Fibroblast of lung (primary cell): ENCODE measurements around the gene AMIGO3. TPM values are rescaled to one million over a fixed set of nuclear protein-coding genes. Genes with fewer than 3 reads are reported as not detected.

Experiments used
- DNase-seq, 2 donors: peaks; one replicate each; pipeline versions ENCODE4 v3.0.0 to v3.0.0-alpha.2; 2010; ENCODE audit warnings: low read depth in 2 of 2
- H2AFZ ChIP-seq: 2 replicates; pipeline ENCODE4 v1.5.1; 2012; ENCODE audit warnings: low read length, control low read depth, inconsistent platforms
- H3K27ac ChIP-seq: 2 replicates; pipeline ENCODE4 v1.5.1; 2011; ENCODE audit warnings: low read length, control low read depth; ENCODE audit not compliant: insufficient read depth
- H3K27me3 ChIP-seq: 2 replicates; pipeline ENCODE4 v1.5.1; 2011; ENCODE audit warnings: mild to moderate bottlenecking, low read length; ENCODE audit not compliant: control insufficient read depth, insufficient read depth
- H3K36me3 ChIP-seq: 2 replicates; pipeline ENCODE4 v1.5.1; 2011; ENCODE audit warnings: low read length; ENCODE audit not compliant: control insufficient read depth, insufficient read depth
- H3K4me1 ChIP-seq: 2 replicates; pipeline ENCODE4 v1.5.1; 2011; ENCODE audit warnings: low read length; ENCODE audit not compliant: control insufficient read depth, insufficient read depth; ENCODE audit errors: extremely low read depth
- H3K4me2 ChIP-seq: 2 replicates; pipeline ENCODE4 v1.5.1; 2011; ENCODE audit warnings: low read length, control low read depth; ENCODE audit not compliant: insufficient read depth; ENCODE audit errors: extremely low read depth
- H3K4me3 ChIP-seq, 4 experiments: fragments of 200-600 bp in 1 of 4; sonication (generic) in 1 of 4; replicated peaks in 1 of 4; 2 replicates each; pipeline ENCODE4 v1.5.1; 2011 to 2016; ENCODE audit warnings: low read length in 4 of 4, low read depth in 3 of 4, mild to moderate bottlenecking in 3 of 4, control low read depth in 2 of 4, inconsistent platforms in 1 of 4, mixed read lengths in 1 of 4; ENCODE audit not compliant: insufficient read depth in 1 of 4; ENCODE audit errors: control extremely low read depth in 1 of 4
- H3K79me2 ChIP-seq: 2 replicates; pipeline ENCODE4 v1.5.1; 2012; ENCODE audit warnings: mild to moderate bottlenecking, low read length, inconsistent platforms; ENCODE audit not compliant: control insufficient read depth, insufficient read depth
- H3K9ac ChIP-seq: 2 replicates; pipeline ENCODE4 v1.5.1; 2011; ENCODE audit warnings: mild to moderate bottlenecking, low read length, control low read depth; ENCODE audit not compliant: insufficient read depth
- H3K9me3 ChIP-seq: 2 replicates; pipeline ENCODE4 v1.5.1; 2012; ENCODE audit warnings: low read depth, low read length; ENCODE audit not compliant: control insufficient read depth, insufficient read depth
- H4K20me1 ChIP-seq: 2 replicates; pipeline ENCODE4 v1.5.1; 2011; ENCODE audit warnings: low read length; ENCODE audit not compliant: control insufficient read depth, insufficient read depth; ENCODE audit errors: extremely low read depth
- EZH2 ChIP-seq: IDR thresholded peaks from 2 replicates; pipeline ENCODE4 v1.5.1; 2012; ENCODE audit warnings: low read length, control low read depth, mild to moderate bottlenecking; ENCODE audit errors: missing control alignments
- polyA plus RNA-seq, 2 donors: library from polyadenylated mRNA; depleted of rRNA in 1 of 2; stranded (reverse) in 1 of 2; unstranded in 1 of 2; fragments of >200 nt; gene quantifications; 2 replicates each; pipeline ENCODE4 v1.2.1, GENCODE V29; 2011 to 2012; ENCODE audit warnings: missing spikeins in 1 of 2
- total RNA-seq: library from RNA; depleted of rRNA; stranded (reverse); fragments of >200 nt; gene quantifications from 2 replicates; pipeline ENCODE4 v1.2.1, GENCODE V29; 2014
- TF ChIP-seq, protein P1 (sequence below), 2 donors: IDR thresholded peaks in 1 of 2; conservative IDR thresholded peaks in 1 of 2; 1 replicate in 1 of 2; 2 replicates in 1 of 2; pipeline ENCODE4 v1.5.1; 2011 to 2012; ENCODE audit warnings: low read length in 2 of 2, control low read depth in 1 of 2, inconsistent platforms in 1 of 2, low read depth in 1 of 2, mild to moderate bottlenecking in 1 of 2

The AMIGO3 gene
- total and polyA plus RNA-seq, 2 donors (not counting 1 experiment from before 2014, with no cell fraction given) = 0.33 TPM; not detected in 1

- Histone ChIP-seq H3K36me3 (peaks cover 28% of the 10 kb centered on the region), H3K4me3 (peak overlapping the region in 3 of 4 experiments; percentile 86 to 99 (median 98))
Observed at GRCh38 chr3:49721896-49722781, 2.7 kb upstream of the AMIGO3 start.

DNA sequence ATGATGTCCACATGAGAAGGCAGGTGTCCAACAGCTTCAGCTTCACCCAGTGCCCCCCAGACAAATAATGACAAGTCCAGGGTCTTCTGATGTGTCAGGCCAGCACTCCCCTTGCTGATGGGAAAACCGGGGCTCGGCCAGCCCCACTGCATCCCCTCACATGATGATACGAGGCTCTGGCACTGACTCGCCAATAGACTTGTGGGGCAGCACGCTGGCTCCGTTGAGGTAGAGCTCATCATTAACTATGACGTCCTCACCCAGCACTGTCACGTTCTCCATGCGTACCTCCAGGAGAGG lies 2.1 kb upstream of the AMIGO3 start:
- Histone ChIP-seq H3K36me3 (peaks cover 26% of the 10 kb centered on the region), H3K9ac (no peak overlapping the region)
- TF ChIP-seq, protein P1, sequence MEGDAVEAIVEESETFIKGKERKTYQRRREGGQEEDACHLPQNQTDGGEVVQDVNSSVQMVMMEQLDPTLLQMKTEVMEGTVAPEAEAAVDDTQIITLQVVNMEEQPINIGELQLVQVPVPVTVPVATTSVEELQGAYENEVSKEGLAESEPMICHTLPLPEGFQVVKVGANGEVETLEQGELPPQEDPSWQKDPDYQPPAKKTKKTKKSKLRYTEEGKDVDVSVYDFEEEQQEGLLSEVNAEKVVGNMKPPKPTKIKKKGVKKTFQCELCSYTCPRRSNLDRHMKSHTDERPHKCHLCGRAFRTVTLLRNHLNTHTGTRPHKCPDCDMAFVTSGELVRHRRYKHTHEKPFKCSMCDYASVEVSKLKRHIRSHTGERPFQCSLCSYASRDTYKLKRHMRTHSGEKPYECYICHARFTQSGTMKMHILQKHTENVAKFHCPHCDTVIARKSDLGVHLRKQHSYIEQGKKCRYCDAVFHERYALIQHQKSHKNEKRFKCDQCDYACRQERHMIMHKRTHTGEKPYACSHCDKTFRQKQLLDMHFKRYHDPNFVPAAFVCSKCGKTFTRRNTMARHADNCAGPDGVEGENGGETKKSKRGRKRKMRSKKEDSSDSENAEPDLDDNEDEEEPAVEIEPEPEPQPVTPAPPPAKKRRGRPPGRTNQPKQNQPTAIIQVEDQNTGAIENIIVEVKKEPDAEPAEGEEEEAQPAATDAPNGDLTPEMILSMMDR (conservative IDR thresholded peaks at IDR 0.05 in 1 of 2, IDR thresholded peaks at IDR 0.05 in 1 of 2; ENCODE audit: low read depth in 1 of 2, low read length in 2 of 2) = no peak
- no peak for TF ChIP-seq EZH2

More at GRCh38 chr3:49721896-49722781, 2.7 kb upstream of the AMIGO3 start:
- peak overlapping the region; percentile 81 for H3K4me2 ChIP-seq
- TF ChIP-seq, protein P1 (conservative IDR thresholded peaks at IDR 0.05 in 1 of 2, IDR thresholded peaks at IDR 0.05 in 1 of 2; ENCODE audit: low read depth in 1 of 2, low read length in 2 of 2) = no peak
- TF ChIP-seq EZH2 = no peak
- no peak overlapping the region for H3K27ac ChIP-seq
- H3K27me3 ChIP-seq = no peaks in the 10 kb centered on the region
- DNase-seq = no peak
- H3K9ac ChIP-seq = no peak overlapping the region
- H3K9me3 ChIP-seq = no peaks in the 10 kb centered on the region
- peaks cover 16% of the 10 kb centered on the region for H3K79me2 ChIP-seq
- peaks cover 13% of the 10 kb centered on the region for H3K4me1 ChIP-seq
- H4K20me1 ChIP-seq = no peaks in the 10 kb centered on the region
- no peak overlapping the region for H2AFZ ChIP-seq

GRCh38 chr3:49720855-49721595 lies 1.5 kb upstream of the AMIGO3 start:
- Histone ChIP-seq H3K9me3 (no peaks in the 10 kb centered on the region), H3K36me3 (peaks cover 25% of the 10 kb centered on the region), H3K79me2 (peaks cover 16% of the 10 kb centered on the region), H3K4me2 (no peak overlapping the region), H3K27me3 (no peaks in the 10 kb centered on the region), H3K4me3 (no peak overlapping the region), H2AFZ (no peak overlapping the region), H3K9ac (no peak overlapping the region), H3K4me1 (peaks cover 13% of the 10 kb centered on the region), H3K27ac (no peak overlapping the region), H4K20me1 (no peaks in the 10 kb centered on the region)
- TF ChIP-seq, protein P1 (conservative IDR thresholded peaks at IDR 0.05 in 1 of 2, IDR thresholded peaks at IDR 0.05 in 1 of 2; ENCODE audit: low read depth in 1 of 2, low read length in 2 of 2) = no peak
- no peak for TF ChIP-seq EZH2
- DNase-seq = no peak

More for the DNA sequence above, 2.1 kb upstream of the AMIGO3 start:
- H3K4me3 ChIP-seq = no peak overlapping the region
- no peaks in the 10 kb centered on the region for H3K27me3 ChIP-seq
- H3K4me2 ChIP-seq = no peak overlapping the region
- DNase-seq = no peak
- no peak overlapping the region for H3K27ac ChIP-seq
- H3K4me1 ChIP-seq = peaks cover 13% of the 10 kb centered on the region
- H2AFZ ChIP-seq = no peak overlapping the region
- H4K20me1 ChIP-seq = no peaks in the 10 kb centered on the region
- H3K9me3 ChIP-seq = no peaks in the 10 kb centered on the region
- peaks cover 16% of the 10 kb centered on the region for H3K79me2 ChIP-seq
